DMS153 (cell line): ENCODE data around the gene C1orf116.
"Not testable (repeated sequence)": the region's sequence is repeated elsewhere in the genome, so short reads cannot be mapped to it uniquely, and the experiment has no call there.

Experiments used
- DNase-seq: peaks from one replicate; lab custom pipeline; 2025; lab: John Stamatoyannopoulos, UW

Gene C1orf116

GRCh38 chr1:207058878-207059867 lies 26.6 kb upstream of the C1orf116 start:
- peak; percentile 69 for DNase-seq

- peak; percentile 16 for DNase-seq
Observed at GRCh38 chr1:207058252-207058651, 25.7 kb upstream of the C1orf116 start.

GRCh38 chr1:207056673-207057072 lies 24.1 kb upstream of the C1orf116 start:
- DNase-seq, result no peak

- DNase-seq, result no peak
Observed at GRCh38 chr1:207055386-207056001, 22.9 kb upstream of the C1orf116 start.

GRCh38 chr1:207054491-207054890 lies 21.9 kb upstream of the C1orf116 start:
- no peak for DNase-seq

GRCh38 chr1:207052911-207053769 lies 20.6 kb upstream of the C1orf116 start, which contains the start of gene PFKFB2:
Gene PFKFB2, plus strand, starts transcription at chr1:207053275. Its CDS starts 1,443 bp downstream, at chr1:207054718.
- DNase-seq, result peak; percentile 100

GRCh38 chr1:207051191-207051943 lies 18.8 kb upstream of the C1orf116 start, which contains the start of gene YOD1:
Gene YOD1, minus strand, starts transcription at chr1:207051208. Its CDS starts 178 bp downstream, at chr1:207051030.
- no peak for DNase-seq

GRCh38 chr1:207050480-207051190 lies 18.1 kb upstream of the C1orf116 start:
- peak; percentile 91 for DNase-seq

- DNase-seq, result peak; percentile 53
Observed at GRCh38 chr1:207049974-207050391, 17.4 kb upstream of the C1orf116 start.

GRCh38 chr1:207049514-207049913 lies 17.0 kb upstream of the C1orf116 start:
- no peak for DNase-seq

GRCh38 chr1:207049054-207049453 lies 16.5 kb upstream of the C1orf116 start:
- no peak for DNase-seq

- no peak for DNase-seq
Observed at GRCh38 chr1:207048041-207048440, 15.5 kb upstream of the C1orf116 start.

GRCh38 chr1:207047505-207047904 lies 14.9 kb upstream of the C1orf116 start:
- DNase-seq, result no peak

GRCh38 chr1:207045453-207045852 lies 12.9 kb upstream of the C1orf116 start:
- DNase-seq, result no peak

GRCh38 chr1:207041397-207041796 lies 8.8 kb upstream of the C1orf116 start:
- DNase-seq, result not testable (repeated sequence)

GRCh38 chr1:207040181-207040533 lies 7.6 kb upstream of the C1orf116 start:
- DNase-seq, result no peak

GRCh38 chr1:207039380-207040180 lies 7.0 kb upstream of the C1orf116 start:
- no peak for DNase-seq

- DNase-seq, result no peak
Observed at GRCh38 chr1:207036865-207037264, 4.3 kb upstream of the C1orf116 start.

GRCh38 chr1:207035877-207036551 lies 3.5 kb upstream of the C1orf116 start:
- DNase-seq, result no peak
